GM19438 (cell line): ENCODE data around the gene ZNRF1.

Experiments used
- ATAC-seq: cut with Tn5 transposase; IDR thresholded peaks from one replicate; pipeline ENCODE4 v1.9.1; 2021; ENCODE audit warnings: low read depth; ENCODE audit not compliant: unreplicated experiment

ZNRF1 gene

GRCh38 chr16:75058806-75059205 lies 60.0 kb downstream of the ZNRF1 start:
- ATAC-seq = no peak

- ATAC-seq = no peak
These were observed 60.6 kb downstream of the ZNRF1 start for GRCh38 chr16:75059411-75059810.

GRCh38 chr16:75060723-75061122 lies 61.9 kb downstream of the ZNRF1 start:
- no peak for ATAC-seq

- no peak for ATAC-seq
These were observed 62.8 kb downstream of the ZNRF1 start for GRCh38 chr16:75061669-75062068.

GRCh38 chr16:75062135-75062975 lies 63.5 kb downstream of the ZNRF1 start:
- ATAC-seq = no peak

GRCh38 chr16:75062976-75063346 lies 64.1 kb downstream of the ZNRF1 start:
- ATAC-seq = no peak

GRCh38 chr16:75063549-75064088 lies 64.8 kb downstream of the ZNRF1 start:
- no peak for ATAC-seq

- ATAC-seq = no peak
These were observed 65.8 kb downstream of the ZNRF1 start for GRCh38 chr16:75064403-75065148.

- no peak for ATAC-seq
These were observed 66.3 kb downstream of the ZNRF1 start for GRCh38 chr16:75065149-75065505.

GRCh38 chr16:75065521-75066149 lies 66.8 kb downstream of the ZNRF1 start:
- ATAC-seq = no peak

GRCh38 chr16:75066861-75067447 lies 68.1 kb downstream of the ZNRF1 start:
- no peak for ATAC-seq

GRCh38 chr16:75068085-75069031 lies 69.5 kb downstream of the ZNRF1 start:
- no peak for ATAC-seq

GRCh38 chr16:75070012-75070841 lies 71.4 kb downstream of the ZNRF1 start:
- no peak for ATAC-seq

GRCh38 chr16:75071621-75072020 lies 72.8 kb downstream of the ZNRF1 start:
- ATAC-seq = no peak

- ATAC-seq = no peak
These were observed 73.6 kb downstream of the ZNRF1 start for GRCh38 chr16:75072239-75072947.

GRCh38 chr16:75073545-75074303 lies 74.9 kb downstream of the ZNRF1 start:
- no peak for ATAC-seq

- ATAC-seq = no peak
These were observed 75.5 kb downstream of the ZNRF1 start for GRCh38 chr16:75074304-75074793.
